ENCODE measurements around the gene TMEM219.
"Not testable (repeated sequence)": the region's sequence is repeated elsewhere in the genome, so short reads cannot be mapped to it uniquely, and the experiment has no call there.

TMEM219 gene

GRCh38 chr16:30016555-30017276, 54.8 kb downstream of the TMEM219 start:
- DNase-seq, result no peak

- no peak for DNase-seq
Measured at GRCh38 chr16:30017277-30017656, 55.4 kb downstream of the TMEM219 start.

GRCh38 chr16:30017937-30018336, 56.1 kb downstream of the TMEM219 start:
- DNase-seq, result not testable (repeated sequence)

- no peak for DNase-seq
Measured at GRCh38 chr16:30018731-30019158, 56.9 kb downstream of the TMEM219 start.
